Naive thymus-derived CD8-positive, alpha-beta T cell (primary cell): Measurements from ENCODE around the gene LARP1B. TPM values are rescaled to one million over a fixed set of nuclear protein-coding genes. Genes with fewer than 3 reads are reported as not detected.

Source experiments
- ATAC-seq, 2 donors: fragments of 150-1000 bp; cut with Tn5 transposase in 1 of 2; sonication (Bioruptor Pico), chemical (Tn5 transposase) in 1 of 2; 1 replicate in 1 of 2; 2 replicates in 1 of 2; pipeline ENCODE4 v1.10.0; 2021; ENCODE audit warnings: mild to moderate bottlenecking in 2 of 2, moderate library complexity in 2 of 2
- POLR2A ChIA-PET: fragments of 350-600 bp; sonication (Branson Sonifier 250); formaldehyde crosslinking; loops from one replicate; lab custom pipeline; 2021; ENCODE audit warnings: antibody characterized with exemption; lab: Charles Lee
- DNase-seq, 10 donors: peaks; one replicate each; pipeline versions ENCODE4 v3.0.0 to v3.0.0-alpha.2; 2020 to 2022
- H3K27ac Mint-ChIP-seq, 10 donors: one replicate each; pipeline ENCODE4 v1.8.0; 2020 to 2022; ENCODE audit warnings: mild to moderate bottlenecking in 10 of 10, mixed read lengths in 10 of 10, moderate library complexity in 4 of 10, inconsistent platforms in 1 of 10
- H3K27me3 Mint-ChIP-seq, 5 donors: one replicate each; pipeline ENCODE4 v1.8.0; 2021 to 2022; ENCODE audit warnings: mixed read lengths in 5 of 5
- H3K36me3 Mint-ChIP-seq, 3 donors: one replicate each; pipeline ENCODE4 v1.8.0; 2020 to 2022; ENCODE audit warnings: mixed read lengths in 3 of 3, mild to moderate bottlenecking in 2 of 3, inconsistent platforms in 1 of 3
- H3K4me1 Mint-ChIP-seq, 4 donors: one replicate each; pipeline ENCODE4 v1.8.0; 2021 to 2022; ENCODE audit warnings: mixed read lengths in 4 of 4
- H3K4me3 Mint-ChIP-seq, 10 donors: one replicate each; pipeline ENCODE4 v1.8.0; 2020 to 2022; ENCODE audit warnings: mild to moderate bottlenecking in 10 of 10, mixed read lengths in 10 of 10, moderate library complexity in 6 of 10, inconsistent platforms in 1 of 10
- H3K9me3 Mint-ChIP-seq, 9 donors: one replicate each; pipeline ENCODE4 v1.8.0; 2020 to 2022; ENCODE audit warnings: mixed read lengths in 9 of 9, mild to moderate bottlenecking in 3 of 9, inconsistent platforms in 1 of 9, moderate library complexity in 1 of 9
- polyA plus RNA-seq, 3 donors: library from polyadenylated mRNA; unstranded; fragments of 300-500 nt; fragmentation: Illumina TruSeq; gene quantifications; one replicate each; pipeline ENCODE4 v1.2.3, GENCODE V29; 2021
- total RNA-seq, 8 experiments: library from RNA in 2 of 8; stranded (reverse) in 2 of 8; gene quantifications; one replicate each; pipeline ENCODE4 v1.2.3 and lab custom pipeline; 2021 to 2026

The LARP1B gene
- total and polyA plus RNA-seq, 5 experiments from 2014 or later = 2.9 to 14.0 (median 4.0) TPM

GRCh38 chr4:128177498-128177897 lies 116.4 kb downstream of the LARP1B start:
- ATAC-seq (no peak), DNase-seq (no peak)
- Mint-ChIP-seq H3K36me3 (peaks cover 0 to 7% (median 2%) of the 10 kb centered on the region in 3 donors), H3K4me1 (peaks cover 0 to 4% (median 0%) of the 10 kb centered on the region in 4 donors), H3K9me3 (no peaks in the 10 kb centered on the region), H3K27ac (no peak overlapping the region), H3K27me3 (no peaks in the 10 kb centered on the region), H3K4me3 (no peak overlapping the region)
- POLR2A ChIA-PET = interaction anchor here (0.6 kb wide), 1 partner anchor 30 kb away, joined by 3 read pairs; no protein-coding TSS in a partner anchor

GRCh38 chr4:128186623-128187022 lies 125.5 kb downstream of the LARP1B start:
- Mint-ChIP-seq H3K9me3 (no peaks in the 10 kb centered on the region), H3K4me3 (no peak overlapping the region), H3K36me3 (peaks cover 0 to 4% (median 2%) of the 10 kb centered on the region in 3 donors), H3K27me3 (no peaks in the 10 kb centered on the region), H3K4me1 (peaks cover 3 to 7% (median 5%) of the 10 kb centered on the region in 4 donors), H3K27ac (no peak overlapping the region)
- ATAC-seq (no peak), DNase-seq (no peak)
- POLR2A ChIA-PET = no interaction called here

- Mint-ChIP-seq H3K36me3 (peaks cover 0 to 9% (median 2%) of the 10 kb centered on the region in 3 donors), H3K4me3 (no peak overlapping the region), H3K4me1 (peaks cover 3 to 7% (median 5%) of the 10 kb centered on the region in 4 donors), H3K27ac (peak overlapping the region in 1 of 10 donors; percentile 51), H3K9me3 (no peaks in the 10 kb centered on the region), H3K27me3 (no peaks in the 10 kb centered on the region)
- POLR2A ChIA-PET = no interaction called here
- DNase-seq (peak; percentile 35 to 83 (median 66)), ATAC-seq (peak; percentile 96 to 99)
Measured at GRCh38 chr4:128191115-128191781, 130.1 kb downstream of the LARP1B start.

DNA sequence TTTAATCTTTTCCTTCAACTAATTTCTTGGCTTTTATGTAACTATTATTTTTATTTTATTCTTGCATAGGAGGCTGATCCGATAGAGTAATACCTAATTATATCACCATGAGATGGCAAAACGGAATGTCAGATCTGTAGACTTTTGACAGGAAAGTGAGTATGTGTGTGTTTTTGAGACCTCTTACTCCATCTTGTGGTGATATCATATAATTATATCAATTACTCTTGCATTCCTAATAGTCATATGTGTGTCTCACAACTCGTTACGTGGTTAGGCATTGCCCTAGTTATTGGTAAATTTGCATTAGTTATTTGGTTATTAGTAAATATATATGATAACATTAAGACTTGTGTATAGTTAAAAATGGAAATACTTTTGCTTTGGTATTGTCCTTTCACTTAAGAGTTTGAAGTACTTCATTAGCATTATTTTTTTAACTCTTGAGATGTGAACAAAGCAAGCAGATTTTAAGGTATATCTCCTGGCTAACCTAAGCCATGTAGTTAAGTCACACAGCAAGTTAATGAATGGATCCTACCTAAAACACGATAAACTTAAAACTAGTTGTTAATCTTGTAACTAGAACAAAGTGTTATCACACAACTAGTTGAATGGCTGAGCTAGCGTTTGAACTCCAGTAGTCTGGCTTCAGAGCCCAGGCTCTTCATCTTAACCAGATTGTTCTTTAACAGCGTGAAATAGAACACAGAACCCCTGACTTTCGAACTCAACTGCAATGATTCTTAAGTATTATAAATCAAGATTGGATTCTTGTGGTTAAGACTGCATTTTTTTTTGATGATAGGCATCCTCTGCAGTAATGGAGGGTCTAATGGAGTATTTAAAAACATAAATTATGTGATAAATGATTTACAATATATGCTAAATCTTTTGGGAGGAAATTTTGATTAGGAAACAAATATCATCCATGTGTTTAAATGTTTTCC lies 159.4 kb downstream of the LARP1B start:
- ATAC-seq = no peak

GRCh38 chr4:128221586-128221985 lies 160.5 kb downstream of the LARP1B start:
- Mint-ChIP-seq H3K36me3 (no peaks in the 10 kb centered on the region), H3K27me3 (peaks cover 0 to 5% (median 0%) of the 10 kb centered on the region in 5 donors), H3K9me3 (no peaks in the 10 kb centered on the region), H3K4me1 (no peaks in the 10 kb centered on the region), H3K4me3 (no peak overlapping the region), H3K27ac (no peak overlapping the region)
- no peak for DNase-seq
- ATAC-seq = no peak
- POLR2A ChIA-PET = no interaction called here

More for the DNA sequence above, 159.4 kb downstream of the LARP1B start:
- no peak overlapping the region for H3K4me3 Mint-ChIP-seq
- H3K4me1 Mint-ChIP-seq = no peaks in the 10 kb centered on the region
- POLR2A ChIA-PET = no interaction called here
- DNase-seq = peak in 3 of 10 donors; percentile 5 to 17 (median 16)
- no peaks in the 10 kb centered on the region for H3K9me3 Mint-ChIP-seq
- no peaks in the 10 kb centered on the region for H3K27me3 Mint-ChIP-seq
- peak overlapping the region in 1 of 10 donors; percentile 7 for H3K27ac Mint-ChIP-seq
- no peaks in the 10 kb centered on the region for H3K36me3 Mint-ChIP-seq

- Mint-ChIP-seq H3K4me1 (no peaks in the 10 kb centered on the region), H3K27me3 (peaks cover 0 to 8% (median 2%) of the 10 kb centered on the region in 5 donors), H3K36me3 (peaks cover 0 to 3% (median 0%) of the 10 kb centered on the region in 3 donors), H3K27ac (no peak overlapping the region), H3K4me3 (no peak overlapping the region), H3K9me3 (no peaks in the 10 kb centered on the region)
- POLR2A ChIA-PET = no interaction called here
- DNase-seq (no peak), ATAC-seq (no peak)
Measured at GRCh38 chr4:128225148-128225547, 164.0 kb downstream of the LARP1B start.

GRCh38 chr4:128227991-128228571 lies 167.0 kb downstream of the LARP1B start:
- POLR2A ChIA-PET = no interaction called here
- Mint-ChIP-seq H3K4me1 (no peaks in the 10 kb centered on the region), H3K27me3 (peaks cover 0 to 8% (median 2%) of the 10 kb centered on the region in 5 donors), H3K4me3 (no peak overlapping the region), H3K36me3 (peaks cover 0 to 3% (median 0%) of the 10 kb centered on the region in 3 donors), H3K9me3 (no peaks in the 10 kb centered on the region), H3K27ac (no peak overlapping the region)
- no peak for ATAC-seq
- no peak for DNase-seq

DNA sequence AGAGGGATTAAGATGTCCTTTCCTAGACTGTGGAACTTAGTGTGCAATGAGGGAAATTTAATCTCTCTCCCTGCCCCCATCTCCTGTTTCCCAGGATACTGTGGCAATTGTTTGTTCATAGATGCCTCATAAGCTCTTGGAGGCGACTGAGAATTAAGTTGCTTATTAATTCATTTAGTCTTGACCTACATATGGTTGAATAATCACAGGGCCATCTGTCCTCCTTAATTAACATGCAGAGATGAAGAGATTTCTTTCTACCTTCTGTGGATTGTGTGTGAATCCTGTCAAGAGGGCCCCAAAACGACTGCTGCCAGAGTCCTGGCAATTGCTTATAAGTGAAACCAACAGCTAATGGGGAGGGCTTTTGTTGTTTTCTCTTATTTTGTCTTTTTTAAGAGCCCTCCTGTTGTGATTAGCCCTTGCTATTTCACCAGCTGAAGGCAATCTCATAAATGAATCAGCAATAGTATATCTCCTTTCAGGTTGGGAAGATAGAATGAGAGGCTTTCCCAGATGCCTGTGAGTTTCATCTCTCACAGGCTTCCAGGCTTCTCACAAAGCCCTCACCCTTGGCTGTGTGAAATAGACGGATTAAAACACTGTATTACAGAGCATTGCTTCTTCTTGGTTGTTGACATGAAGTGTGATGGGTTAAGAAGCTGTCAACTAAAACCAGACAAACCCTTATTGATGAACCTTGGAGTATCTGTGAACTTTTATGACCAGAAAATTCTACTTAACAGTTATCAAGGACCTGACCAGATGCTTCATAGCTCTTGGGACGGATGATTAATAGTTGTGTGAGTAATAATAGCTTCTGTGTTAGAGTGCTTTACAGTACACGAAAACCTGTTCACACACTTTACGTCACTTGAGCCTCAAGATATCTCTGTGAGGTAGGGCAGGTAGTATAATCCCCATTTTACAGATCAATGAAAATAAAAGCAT lies 168.0 kb downstream of the LARP1B start:
- no peaks in the 10 kb centered on the region for H3K9me3 Mint-ChIP-seq
- H3K27me3 Mint-ChIP-seq = peaks cover 0 to 8% (median 2%) of the 10 kb centered on the region in 5 donors
- DNase-seq (no peak), ATAC-seq (no peak)
- no peak overlapping the region for H3K27ac Mint-ChIP-seq
- POLR2A ChIA-PET = no interaction called here
- H3K4me3 Mint-ChIP-seq = no peak overlapping the region
- peaks cover 0 to 3% (median 0%) of the 10 kb centered on the region in 3 donors for H3K36me3 Mint-ChIP-seq
- H3K4me1 Mint-ChIP-seq = no peaks in the 10 kb centered on the region

DNA sequence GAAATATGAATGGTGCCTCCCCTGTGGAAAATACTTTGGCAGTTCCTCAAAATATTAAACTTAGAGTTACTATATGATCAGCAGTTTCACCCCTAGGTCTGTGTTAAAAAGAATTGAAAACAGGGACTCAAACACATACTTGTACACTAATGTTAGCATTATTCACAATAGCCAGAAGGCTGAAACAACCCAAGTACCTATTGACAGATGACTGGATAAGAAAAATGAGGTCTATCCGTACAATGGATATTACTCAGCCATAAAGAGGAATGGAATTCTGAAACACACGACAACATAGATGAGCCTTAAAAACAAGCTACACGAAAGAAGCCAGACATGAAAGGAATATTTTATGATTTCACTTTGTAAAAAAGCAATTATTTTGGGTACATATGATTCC lies 171.6 kb downstream of the LARP1B start:
- Mint-ChIP-seq H3K36me3 (peaks cover 0 to 3% (median 0%) of the 10 kb centered on the region in 3 donors), H3K9me3 (peaks cover 0 to 2% (median 0%) of the 10 kb centered on the region in 9 donors), H3K4me3 (no peak overlapping the region), H3K27me3 (peaks cover 0 to 12% (median 2%) of the 10 kb centered on the region in 5 donors), H3K4me1 (no peaks in the 10 kb centered on the region), H3K27ac (no peak overlapping the region)
- no peak for DNase-seq
- POLR2A ChIA-PET = no interaction called here
- no peak for ATAC-seq

GRCh38 chr4:128234836-128235235 lies 173.7 kb downstream of the LARP1B start:
- no peak overlapping the region for H3K4me3 Mint-ChIP-seq
- H3K27me3 Mint-ChIP-seq = peaks cover 0 to 10% (median 5%) of the 10 kb centered on the region in 5 donors
- ATAC-seq (no peak), DNase-seq (no peak)
- H3K4me1 Mint-ChIP-seq = no peaks in the 10 kb centered on the region
- H3K27ac Mint-ChIP-seq = peak overlapping the region in 1 of 10 donors; percentile 24
- POLR2A ChIA-PET = no interaction called here
- peaks cover 0 to 2% (median 0%) of the 10 kb centered on the region in 9 donors for H3K9me3 Mint-ChIP-seq
- peaks cover 0 to 2% (median 0%) of the 10 kb centered on the region in 3 donors for H3K36me3 Mint-ChIP-seq

- POLR2A ChIA-PET = no interaction called here
- ATAC-seq (no peak), DNase-seq (no peak)
- Mint-ChIP-seq H3K4me3 (no peak overlapping the region), H3K27ac (no peak overlapping the region), H3K36me3 (no peaks in the 10 kb centered on the region), H3K9me3 (no peaks in the 10 kb centered on the region), H3K4me1 (no peaks in the 10 kb centered on the region), H3K27me3 (peaks cover 5 to 24% (median 14%) of the 10 kb centered on the region in 5 donors)
Measured at GRCh38 chr4:128241019-128241418, 179.9 kb downstream of the LARP1B start.
